WTC11 (cell line): ENCODE measurements around the gene SPECC1L. TPM values are rescaled to one million over a fixed set of nuclear protein-coding genes. Genes with fewer than 3 reads are reported as not detected.

Source experiments
- ATAC-seq: fragments of 200-7000 bp; cut with Tn5 transposase; 2 replicates; pipeline ENCODE4 v1.10.0; 2021; ENCODE audit warnings: mild to moderate bottlenecking, moderate library complexity
- CTCF ChIA-PET: fragments of 300-600 bp; sonication (Branson Sonifier 250); formaldehyde crosslinking; loops from one replicate; lab custom pipeline; 2021; ENCODE audit warnings: antibody characterized with exemption; lab: Charles Lee
- POLR2A ChIA-PET: fragments of 350-600 bp; sonication (Branson Sonifier 250); formaldehyde crosslinking; loops from one replicate; lab custom pipeline; 2021; ENCODE audit warnings: antibody characterized with exemption; lab: Charles Lee
- DNase-seq: peaks from one replicate; pipeline ENCODE4 v3.0.0; 2021; ENCODE audit warnings: low spot score
- H3K27ac Mint-ChIP-seq: 2 replicates; pipeline ENCODE4 v1.8.0; 2021; ENCODE audit warnings: mixed read lengths
- H3K27me3 Mint-ChIP-seq: 2 replicates; pipeline ENCODE4 v1.8.0; 2021; ENCODE audit warnings: low read depth, mild to moderate bottlenecking, moderate library complexity, mixed read lengths
- H3K36me3 Mint-ChIP-seq: 2 replicates; pipeline ENCODE4 v1.8.0; 2021; ENCODE audit warnings: mixed read lengths
- H3K4me1 Mint-ChIP-seq: 2 replicates; pipeline ENCODE4 v1.8.0; 2022; ENCODE audit warnings: mixed read lengths
- H3K4me3 Mint-ChIP-seq: 2 replicates; pipeline ENCODE4 v1.8.0; 2021; ENCODE audit warnings: mild to moderate bottlenecking, moderate library complexity, mixed read lengths
- H3K9me3 Mint-ChIP-seq: 2 replicates; pipeline ENCODE4 v1.8.0; 2021; ENCODE audit warnings: mixed read lengths
- FOXK1 ChIP-seq: sonication (generic); formaldehyde crosslinking; IDR thresholded peaks from 2 replicates; pipeline ENCODE4 v1.8.0; 2022; ENCODE audit warnings: mild to moderate bottlenecking, moderate library complexity, missing genetic modification reagents
- KAT7 ChIP-seq: sonication (generic); formaldehyde crosslinking; IDR thresholded peaks from 2 replicates; pipeline ENCODE4 v1.8.1; 2023; ENCODE audit warnings: missing genetic modification reagents, mild to moderate bottlenecking, borderline replicate concordance
- MYBL2 ChIP-seq: sonication (generic); formaldehyde crosslinking; IDR thresholded peaks from 2 replicates; pipeline ENCODE4 v1.8.1; 2023; ENCODE audit warnings: mild to moderate bottlenecking, moderate library complexity, missing genetic modification reagents
- SP1 ChIP-seq: sonication (generic); formaldehyde crosslinking; conservative IDR thresholded peaks from 2 replicates; pipeline ENCODE4 v1.8.1; 2022; ENCODE audit warnings: missing genetic modification reagents
- ZNF416 ChIP-seq: fragments of 250-450 bp; sonication (Bioruptor Pico); IDR thresholded peaks from 2 replicates; pipeline ENCODE4 v1.9.0; 2021; ENCODE audit warnings: mild to moderate bottlenecking, inconsistent platforms
- ZNF671 ChIP-seq: fragments of 250-450 bp; sonication (Bioruptor Pico); IDR thresholded peaks from 2 replicates; pipeline ENCODE4 v1.8.0; 2021; ENCODE audit warnings: mild to moderate bottlenecking
- total RNA-seq: library from RNA; stranded (reverse); gene quantifications from 3 replicates; pipeline ENCODE4 v1.2.3, GENCODE V29; 2021
- TF ChIP-seq, protein P1 (sequence below): fragments of 250-450 bp; sonication (Bioruptor Pico); IDR thresholded peaks from 2 replicates; pipeline ENCODE4 v1.8.0; 2021; ENCODE audit warnings: mild to moderate bottlenecking
- TF ChIP-seq, protein P2 (sequence below): sonication (generic); formaldehyde crosslinking; IDR thresholded peaks from 2 replicates; pipeline ENCODE4 v1.8.1; 2022; ENCODE audit warnings: missing genetic modification reagents, borderline replicate concordance
- TF ChIP-seq, protein P3 (sequence below): sonication (generic); formaldehyde crosslinking; IDR thresholded peaks from 2 replicates; pipeline ENCODE4 v1.8.0; 2022; ENCODE audit warnings: mild to moderate bottlenecking, missing genetic modification reagents
- TF ChIP-seq, protein P4 (sequence below): sonication (generic); formaldehyde crosslinking; IDR thresholded peaks from 2 replicates; pipeline ENCODE4 v1.8.0; 2022; ENCODE audit warnings: mild to moderate bottlenecking, missing genetic modification reagents
- TF ChIP-seq, protein P5 (sequence below): sonication (generic); formaldehyde crosslinking; IDR thresholded peaks from 2 replicates; pipeline ENCODE4 v1.8.1; 2023; ENCODE audit warnings: mild to moderate bottlenecking, missing genetic modification reagents
- TF ChIP-seq, protein P6 (sequence below): fragments of 250-450 bp; sonication (Bioruptor Pico); IDR thresholded peaks from 2 replicates; pipeline ENCODE4 v2.1.2; 2022; ENCODE audit warnings: mild to moderate bottlenecking, moderate library complexity
- TF ChIP-seq, protein P7 (sequence below): sonication (generic); formaldehyde crosslinking; conservative IDR thresholded peaks from 2 replicates; pipeline ENCODE4 v1.8.1; 2023; ENCODE audit warnings: mild to moderate bottlenecking, low read depth, missing genetic modification reagents, moderate library complexity
- TF ChIP-seq, protein P8 (sequence below): sonication (generic); formaldehyde crosslinking; IDR thresholded peaks from 2 replicates; pipeline ENCODE4 v1.8.1; 2023; ENCODE audit warnings: mild to moderate bottlenecking, missing genetic modification reagents
- TF ChIP-seq, protein P9 (sequence below): sonication (generic); formaldehyde crosslinking; IDR thresholded peaks from 2 replicates; pipeline ENCODE4 v1.8.1; 2023; ENCODE audit warnings: mild to moderate bottlenecking, missing genetic modification reagents, moderate library complexity
- TF ChIP-seq, protein P10 (sequence below): fragments of 250-450 bp; sonication (Bioruptor Pico); conservative IDR thresholded peaks from 2 replicates; pipeline ENCODE4 v1.9.0; 2021; ENCODE audit warnings: mild to moderate bottlenecking

SPECC1L gene
- total RNA-seq, 1 experiment from 2014 or later, result 44.6 TPM

DNA sequence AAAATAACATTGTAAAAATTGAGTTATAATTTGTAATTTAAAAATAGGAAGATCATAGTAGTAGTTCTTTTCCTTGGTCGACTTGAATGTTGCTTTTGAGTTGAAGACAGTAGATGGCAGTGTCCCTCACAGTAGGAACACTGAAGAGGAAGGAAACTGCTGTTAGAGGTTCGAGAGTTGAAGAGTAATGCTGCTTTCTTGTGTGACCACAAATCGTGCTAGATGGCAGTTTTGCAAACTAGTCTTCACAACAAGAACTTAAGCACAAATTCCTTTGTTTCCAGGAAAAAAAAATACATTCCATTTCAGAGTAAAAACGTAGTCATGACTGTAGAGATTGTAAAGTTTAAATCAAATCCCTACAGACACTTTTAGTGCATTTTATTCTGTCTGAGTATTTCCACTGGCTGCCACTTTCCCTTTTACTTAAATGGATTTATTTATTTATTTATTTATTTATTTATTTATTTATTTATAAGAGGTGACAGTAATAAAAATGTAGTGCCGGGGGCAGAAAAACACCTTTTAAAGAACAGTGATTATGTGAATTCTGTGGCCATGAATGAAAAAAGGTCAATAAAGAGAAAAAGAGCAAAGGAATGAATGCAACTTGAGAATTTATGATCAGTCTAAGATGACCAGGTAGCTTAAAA lies 54.6 kb downstream of the SPECC1L start (continued):
- TF ChIP-seq, protein P1, sequence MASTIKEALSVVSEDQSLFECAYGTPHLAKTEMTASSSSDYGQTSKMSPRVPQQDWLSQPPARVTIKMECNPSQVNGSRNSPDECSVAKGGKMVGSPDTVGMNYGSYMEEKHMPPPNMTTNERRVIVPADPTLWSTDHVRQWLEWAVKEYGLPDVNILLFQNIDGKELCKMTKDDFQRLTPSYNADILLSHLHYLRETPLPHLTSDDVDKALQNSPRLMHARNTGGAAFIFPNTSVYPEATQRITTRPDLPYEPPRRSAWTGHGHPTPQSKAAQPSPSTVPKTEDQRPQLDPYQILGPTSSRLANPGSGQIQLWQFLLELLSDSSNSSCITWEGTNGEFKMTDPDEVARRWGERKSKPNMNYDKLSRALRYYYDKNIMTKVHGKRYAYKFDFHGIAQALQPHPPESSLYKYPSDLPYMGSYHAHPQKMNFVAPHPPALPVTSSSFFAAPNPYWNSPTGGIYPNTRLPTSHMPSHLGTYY (CRISPR knock-in tag), result no peak
- TF ChIP-seq, protein P2, sequence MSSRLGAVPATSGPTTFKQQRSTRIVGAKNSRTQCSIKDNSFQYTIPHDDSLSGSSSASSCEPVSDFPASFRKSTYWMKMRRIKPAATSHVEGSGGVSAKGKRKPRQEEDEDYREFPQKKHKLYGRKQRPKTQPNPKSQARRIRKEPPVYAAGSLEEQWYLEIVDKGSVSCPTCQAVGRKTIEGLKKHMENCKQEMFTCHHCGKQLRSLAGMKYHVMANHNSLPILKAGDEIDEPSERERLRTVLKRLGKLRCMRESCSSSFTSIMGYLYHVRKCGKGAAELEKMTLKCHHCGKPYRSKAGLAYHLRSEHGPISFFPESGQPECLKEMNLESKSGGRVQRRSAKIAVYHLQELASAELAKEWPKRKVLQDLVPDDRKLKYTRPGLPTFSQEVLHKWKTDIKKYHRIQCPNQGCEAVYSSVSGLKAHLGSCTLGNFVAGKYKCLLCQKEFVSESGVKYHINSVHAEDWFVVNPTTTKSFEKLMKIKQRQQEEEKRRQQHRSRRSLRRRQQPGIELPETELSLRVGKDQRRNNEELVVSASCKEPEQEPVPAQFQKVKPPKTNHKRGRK, result no peak
- TF ChIP-seq MYBL2, result no peak
- no peak for TF ChIP-seq ZNF416 (CRISPR knock-in tag)
- TF ChIP-seq, protein P3, sequence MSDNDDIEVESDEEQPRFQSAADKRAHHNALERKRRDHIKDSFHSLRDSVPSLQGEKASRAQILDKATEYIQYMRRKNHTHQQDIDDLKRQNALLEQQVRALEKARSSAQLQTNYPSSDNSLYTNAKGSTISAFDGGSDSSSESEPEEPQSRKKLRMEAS (CRISPR knock-in tag), result no peak
- TF ChIP-seq, protein P4, sequence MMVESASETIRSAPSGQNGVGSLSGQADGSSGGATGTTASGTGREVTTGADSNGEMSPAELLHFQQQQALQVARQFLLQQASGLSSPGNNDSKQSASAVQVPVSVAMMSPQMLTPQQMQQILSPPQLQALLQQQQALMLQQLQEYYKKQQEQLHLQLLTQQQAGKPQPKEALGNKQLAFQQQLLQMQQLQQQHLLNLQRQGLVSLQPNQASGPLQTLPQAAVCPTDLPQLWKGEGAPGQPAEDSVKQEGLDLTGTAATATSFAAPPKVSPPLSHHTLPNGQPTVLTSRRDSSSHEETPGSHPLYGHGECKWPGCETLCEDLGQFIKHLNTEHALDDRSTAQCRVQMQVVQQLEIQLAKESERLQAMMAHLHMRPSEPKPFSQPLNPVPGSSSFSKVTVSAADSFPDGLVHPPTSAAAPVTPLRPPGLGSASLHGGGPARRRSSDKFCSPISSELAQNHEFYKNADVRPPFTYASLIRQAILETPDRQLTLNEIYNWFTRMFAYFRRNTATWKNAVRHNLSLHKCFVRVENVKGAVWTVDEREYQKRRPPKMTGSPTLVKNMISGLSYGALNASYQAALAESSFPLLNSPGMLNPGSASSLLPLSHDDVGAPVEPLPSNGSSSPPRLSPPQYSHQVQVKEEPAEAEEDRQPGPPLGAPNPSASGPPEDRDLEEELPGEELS (CRISPR knock-in tag), result no peak
- TF ChIP-seq, protein P5, sequence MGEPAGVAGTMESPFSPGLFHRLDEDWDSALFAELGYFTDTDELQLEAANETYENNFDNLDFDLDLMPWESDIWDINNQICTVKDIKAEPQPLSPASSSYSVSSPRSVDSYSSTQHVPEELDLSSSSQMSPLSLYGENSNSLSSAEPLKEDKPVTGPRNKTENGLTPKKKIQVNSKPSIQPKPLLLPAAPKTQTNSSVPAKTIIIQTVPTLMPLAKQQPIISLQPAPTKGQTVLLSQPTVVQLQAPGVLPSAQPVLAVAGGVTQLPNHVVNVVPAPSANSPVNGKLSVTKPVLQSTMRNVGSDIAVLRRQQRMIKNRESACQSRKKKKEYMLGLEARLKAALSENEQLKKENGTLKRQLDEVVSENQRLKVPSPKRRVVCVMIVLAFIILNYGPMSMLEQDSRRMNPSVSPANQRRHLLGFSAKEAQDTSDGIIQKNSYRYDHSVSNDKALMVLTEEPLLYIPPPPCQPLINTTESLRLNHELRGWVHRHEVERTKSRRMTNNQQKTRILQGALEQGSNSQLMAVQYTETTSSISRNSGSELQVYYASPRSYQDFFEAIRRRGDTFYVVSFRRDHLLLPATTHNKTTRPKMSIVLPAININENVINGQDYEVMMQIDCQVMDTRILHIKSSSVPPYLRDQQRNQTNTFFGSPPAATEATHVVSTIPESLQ (CRISPR knock-in tag), result no peak
- TF ChIP-seq ZNF671 (CRISPR knock-in tag), result no peak
- TF ChIP-seq, protein P6, sequence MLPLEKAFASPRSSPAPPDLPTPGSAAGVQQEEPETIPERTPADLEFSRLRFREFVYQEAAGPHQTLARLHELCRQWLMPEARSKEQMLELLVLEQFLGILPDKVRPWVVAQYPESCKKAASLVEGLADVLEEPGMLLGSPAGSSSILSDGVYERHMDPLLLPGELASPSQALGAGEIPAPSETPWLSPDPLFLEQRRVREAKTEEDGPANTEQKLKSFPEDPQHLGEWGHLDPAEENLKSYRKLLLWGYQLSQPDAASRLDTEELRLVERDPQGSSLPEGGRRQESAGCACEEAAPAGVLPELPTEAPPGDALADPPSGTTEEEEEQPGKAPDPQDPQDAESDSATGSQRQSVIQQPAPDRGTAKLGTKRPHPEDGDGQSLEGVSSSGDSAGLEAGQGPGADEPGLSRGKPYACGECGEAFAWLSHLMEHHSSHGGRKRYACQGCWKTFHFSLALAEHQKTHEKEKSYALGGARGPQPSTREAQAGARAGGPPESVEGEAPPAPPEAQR, result no peak
- TF ChIP-seq, all 79 proteins: peak for 0

DNA sequence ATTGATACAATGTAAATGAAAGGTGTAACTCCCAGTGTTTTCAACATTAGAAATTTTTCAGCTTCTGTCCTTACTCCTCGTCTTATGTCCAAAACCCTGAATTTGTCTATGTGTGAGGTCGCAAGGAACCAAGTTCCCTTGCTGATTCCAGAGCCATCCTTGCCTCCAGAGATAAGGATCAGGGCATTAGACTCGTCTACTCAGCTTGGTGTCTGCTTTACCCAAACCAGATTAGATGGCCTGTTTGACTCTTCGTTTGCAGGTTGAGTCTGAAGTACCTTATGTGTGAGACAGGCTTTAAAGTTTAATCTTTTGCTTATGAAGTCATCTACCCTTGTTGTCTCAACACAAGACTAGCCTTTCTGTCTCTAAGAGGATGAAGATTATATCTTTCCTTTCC lies 55.6 kb downstream of the SPECC1L start:
- ChIA-PET POLR2A (no interaction called here), CTCF (no interaction called here)
- Mint-ChIP-seq H3K4me1 (no peaks in the 10 kb centered on the region; the same call in 1 of the 2 replicates), H3K27me3 (no peaks in the 10 kb centered on the region), H3K27ac (peak overlapping the region; percentile 90), H3K36me3 (peaks cover 44% of the 10 kb centered on the region), H3K9me3 (no peaks in the 10 kb centered on the region), H3K4me3 (no peak overlapping the region)
- ATAC-seq, result no peak
- no peak for DNase-seq
- TF ChIP-seq ZNF671 (CRISPR knock-in tag) (no peak), FOXK1 (CRISPR knock-in tag) (no peak), SP1 (no peak), KAT7 (CRISPR knock-in tag) (no peak)
- TF ChIP-seq, protein P7, sequence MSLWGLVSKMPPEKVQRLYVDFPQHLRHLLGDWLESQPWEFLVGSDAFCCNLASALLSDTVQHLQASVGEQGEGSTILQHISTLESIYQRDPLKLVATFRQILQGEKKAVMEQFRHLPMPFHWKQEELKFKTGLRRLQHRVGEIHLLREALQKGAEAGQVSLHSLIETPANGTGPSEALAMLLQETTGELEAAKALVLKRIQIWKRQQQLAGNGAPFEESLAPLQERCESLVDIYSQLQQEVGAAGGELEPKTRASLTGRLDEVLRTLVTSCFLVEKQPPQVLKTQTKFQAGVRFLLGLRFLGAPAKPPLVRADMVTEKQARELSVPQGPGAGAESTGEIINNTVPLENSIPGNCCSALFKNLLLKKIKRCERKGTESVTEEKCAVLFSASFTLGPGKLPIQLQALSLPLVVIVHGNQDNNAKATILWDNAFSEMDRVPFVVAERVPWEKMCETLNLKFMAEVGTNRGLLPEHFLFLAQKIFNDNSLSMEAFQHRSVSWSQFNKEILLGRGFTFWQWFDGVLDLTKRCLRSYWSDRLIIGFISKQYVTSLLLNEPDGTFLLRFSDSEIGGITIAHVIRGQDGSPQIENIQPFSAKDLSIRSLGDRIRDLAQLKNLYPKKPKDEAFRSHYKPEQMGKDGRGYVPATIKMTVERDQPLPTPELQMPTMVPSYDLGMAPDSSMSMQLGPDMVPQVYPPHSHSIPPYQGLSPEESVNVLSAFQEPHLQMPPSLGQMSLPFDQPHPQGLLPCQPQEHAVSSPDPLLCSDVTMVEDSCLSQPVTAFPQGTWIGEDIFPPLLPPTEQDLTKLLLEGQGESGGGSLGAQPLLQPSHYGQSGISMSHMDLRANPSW, result no peak
- TF ChIP-seq, protein P8, sequence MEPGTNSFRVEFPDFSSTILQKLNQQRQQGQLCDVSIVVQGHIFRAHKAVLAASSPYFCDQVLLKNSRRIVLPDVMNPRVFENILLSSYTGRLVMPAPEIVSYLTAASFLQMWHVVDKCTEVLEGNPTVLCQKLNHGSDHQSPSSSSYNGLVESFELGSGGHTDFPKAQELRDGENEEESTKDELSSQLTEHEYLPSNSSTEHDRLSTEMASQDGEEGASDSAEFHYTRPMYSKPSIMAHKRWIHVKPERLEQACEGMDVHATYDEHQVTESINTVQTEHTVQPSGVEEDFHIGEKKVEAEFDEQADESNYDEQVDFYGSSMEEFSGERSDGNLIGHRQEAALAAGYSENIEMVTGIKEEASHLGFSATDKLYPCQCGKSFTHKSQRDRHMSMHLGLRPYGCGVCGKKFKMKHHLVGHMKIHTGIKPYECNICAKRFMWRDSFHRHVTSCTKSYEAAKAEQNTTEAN (CRISPR knock-in tag), result no peak
- TF ChIP-seq, protein P2, result no peak
- TF ChIP-seq, protein P9, sequence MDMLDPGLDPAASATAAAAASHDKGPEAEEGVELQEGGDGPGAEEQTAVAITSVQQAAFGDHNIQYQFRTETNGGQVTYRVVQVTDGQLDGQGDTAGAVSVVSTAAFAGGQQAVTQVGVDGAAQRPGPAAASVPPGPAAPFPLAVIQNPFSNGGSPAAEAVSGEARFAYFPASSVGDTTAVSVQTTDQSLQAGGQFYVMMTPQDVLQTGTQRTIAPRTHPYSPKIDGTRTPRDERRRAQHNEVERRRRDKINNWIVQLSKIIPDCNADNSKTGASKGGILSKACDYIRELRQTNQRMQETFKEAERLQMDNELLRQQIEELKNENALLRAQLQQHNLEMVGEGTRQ (CRISPR knock-in tag), result no peak
- TF ChIP-seq, protein P10, sequence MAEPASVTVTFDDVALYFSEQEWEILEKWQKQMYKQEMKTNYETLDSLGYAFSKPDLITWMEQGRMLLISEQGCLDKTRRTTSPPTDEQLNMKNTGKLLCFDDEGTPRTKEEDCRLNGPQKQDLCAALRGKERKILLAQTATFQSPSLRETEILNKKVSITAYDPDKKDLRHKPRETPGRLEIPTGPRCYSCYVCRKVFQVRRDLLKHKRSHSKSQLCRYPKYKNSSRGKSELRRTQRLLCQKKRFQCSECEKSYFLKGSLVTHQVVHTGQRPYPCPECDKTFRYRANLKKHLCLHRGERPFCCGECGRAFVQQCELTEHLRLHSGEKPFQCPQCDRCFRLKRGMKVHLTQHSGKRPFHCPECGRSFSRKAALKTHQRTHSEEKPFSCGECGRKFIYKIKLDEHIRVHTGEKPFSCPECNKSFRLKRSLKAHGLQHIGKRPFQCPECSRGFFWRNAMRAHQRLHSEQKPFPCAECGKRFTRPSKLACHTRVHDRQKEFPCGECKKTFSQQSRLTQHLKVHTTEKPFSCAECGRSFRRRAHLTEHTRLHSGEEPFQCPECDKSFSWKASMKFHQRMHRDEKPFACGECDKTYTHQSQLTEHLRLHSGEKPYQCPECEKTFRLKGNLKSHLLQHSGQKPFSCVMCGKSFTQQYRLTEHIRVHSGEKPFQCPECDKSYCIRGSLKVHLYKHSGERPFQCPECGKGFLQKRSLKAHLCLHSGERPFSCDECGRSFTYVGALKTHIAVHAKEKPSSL, result no peak
